ENCODE results near the gene PEA15.

The PEA15 gene

GRCh38 chr1:160209321-160210046, 4.3 kb downstream of the PEA15 start:
- TF ChIP-seq, protein P1, sequence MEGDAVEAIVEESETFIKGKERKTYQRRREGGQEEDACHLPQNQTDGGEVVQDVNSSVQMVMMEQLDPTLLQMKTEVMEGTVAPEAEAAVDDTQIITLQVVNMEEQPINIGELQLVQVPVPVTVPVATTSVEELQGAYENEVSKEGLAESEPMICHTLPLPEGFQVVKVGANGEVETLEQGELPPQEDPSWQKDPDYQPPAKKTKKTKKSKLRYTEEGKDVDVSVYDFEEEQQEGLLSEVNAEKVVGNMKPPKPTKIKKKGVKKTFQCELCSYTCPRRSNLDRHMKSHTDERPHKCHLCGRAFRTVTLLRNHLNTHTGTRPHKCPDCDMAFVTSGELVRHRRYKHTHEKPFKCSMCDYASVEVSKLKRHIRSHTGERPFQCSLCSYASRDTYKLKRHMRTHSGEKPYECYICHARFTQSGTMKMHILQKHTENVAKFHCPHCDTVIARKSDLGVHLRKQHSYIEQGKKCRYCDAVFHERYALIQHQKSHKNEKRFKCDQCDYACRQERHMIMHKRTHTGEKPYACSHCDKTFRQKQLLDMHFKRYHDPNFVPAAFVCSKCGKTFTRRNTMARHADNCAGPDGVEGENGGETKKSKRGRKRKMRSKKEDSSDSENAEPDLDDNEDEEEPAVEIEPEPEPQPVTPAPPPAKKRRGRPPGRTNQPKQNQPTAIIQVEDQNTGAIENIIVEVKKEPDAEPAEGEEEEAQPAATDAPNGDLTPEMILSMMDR (IDR thresholded peaks at IDR 0.05; ENCODE audit: control extremely low read depth, extremely low read depth, low read depth, missing control alignments): no peak
- POLR2A ChIA-PET: no interaction called here

DNA sequence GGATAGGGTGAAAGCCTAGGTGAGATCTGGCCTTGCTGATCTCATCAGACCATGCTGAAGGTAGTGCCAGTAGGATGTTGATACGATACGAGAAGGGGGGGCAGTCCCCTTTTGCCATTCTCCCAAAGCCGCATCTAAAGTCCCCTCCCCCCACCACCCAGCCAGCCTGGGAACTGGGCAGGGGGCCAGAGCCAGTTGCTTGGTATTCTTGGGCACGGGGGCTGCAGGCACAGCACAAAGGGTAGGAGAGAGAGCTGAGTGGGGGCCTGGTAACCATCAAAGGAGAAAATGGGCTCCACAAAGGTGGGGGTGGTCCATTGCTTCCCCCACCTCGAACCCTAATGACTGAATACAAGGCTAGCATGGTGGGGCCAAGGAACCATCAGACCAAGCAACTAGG, 5.4 kb downstream of the PEA15 start:
- DNase-seq (ENCODE audit: extremely low spot score): no peak
- POLR2A ChIA-PET: no interaction called here
- CTCF ChIA-PET: interaction anchor here (1.0 to 12.2 kb wide), 6 partner anchors 9 to 164 kb away, joined by 3 to 134 read pairs (median 5); partner anchors contain the start of gene CASQ1
- TF ChIP-seq, protein P1 (IDR thresholded peaks at IDR 0.05; ENCODE audit: control extremely low read depth, extremely low read depth, low read depth, missing control alignments): no peak

More at GRCh38 chr1:160209321-160210046, 4.3 kb downstream of the PEA15 start:
- CTCF ChIA-PET: interaction anchor here (0.7 to 12.2 kb wide), 6 partner anchors 10 to 109 kb away, joined by 3 to 134 read pairs (median 8); partner anchors contain the start of gene CASQ1
- no peak for DNase-seq (ENCODE audit: extremely low spot score)

DNA sequence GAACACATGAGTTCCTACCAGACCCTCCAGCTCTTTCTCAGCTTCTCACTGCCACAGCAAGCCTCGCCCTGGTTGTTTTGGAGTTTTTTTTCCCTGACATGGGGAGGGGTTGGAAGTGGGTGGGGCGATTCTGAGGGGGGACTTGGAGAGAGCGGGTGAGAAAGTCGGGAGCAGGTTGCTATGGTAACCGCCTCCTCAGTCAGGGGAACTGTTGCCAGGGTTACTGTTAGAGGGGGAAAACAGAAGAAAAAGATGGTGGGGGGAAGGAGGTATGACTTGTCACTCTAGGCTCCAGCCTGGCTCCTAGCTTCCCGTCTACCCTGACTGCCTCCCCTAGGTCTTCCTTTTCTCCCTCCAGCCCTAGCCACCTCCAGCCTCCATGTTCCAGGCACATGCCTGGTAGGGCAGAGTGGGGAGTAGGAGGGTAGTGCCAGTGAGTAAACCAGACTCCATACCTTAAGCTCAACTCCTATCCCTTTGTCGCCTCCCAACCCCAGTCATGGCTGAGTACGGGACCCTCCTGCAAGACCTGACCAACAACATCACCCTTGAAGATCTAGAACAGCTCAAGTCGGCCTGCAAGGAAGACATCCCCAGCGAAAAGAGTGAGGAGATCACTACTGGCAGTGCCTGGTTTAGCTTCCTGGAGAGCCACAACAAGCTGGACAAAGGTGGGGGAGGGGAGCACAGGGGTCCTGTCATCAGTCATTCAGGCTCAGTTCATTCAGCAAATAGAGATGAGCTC, 6.0 kb downstream of the PEA15 start:
- TF ChIP-seq, protein P1 (IDR thresholded peaks at IDR 0.05; ENCODE audit: control extremely low read depth, extremely low read depth, low read depth, missing control alignments): no peak
- POLR2A ChIA-PET: no interaction called here
- DNase-seq (ENCODE audit: extremely low spot score): no peak
- CTCF ChIA-PET: interaction anchor here (1.0 to 12.2 kb wide), 6 partner anchors 9 to 165 kb away, joined by 3 to 134 read pairs (median 5); partner anchors contain the start of gene CASQ1

DNA sequence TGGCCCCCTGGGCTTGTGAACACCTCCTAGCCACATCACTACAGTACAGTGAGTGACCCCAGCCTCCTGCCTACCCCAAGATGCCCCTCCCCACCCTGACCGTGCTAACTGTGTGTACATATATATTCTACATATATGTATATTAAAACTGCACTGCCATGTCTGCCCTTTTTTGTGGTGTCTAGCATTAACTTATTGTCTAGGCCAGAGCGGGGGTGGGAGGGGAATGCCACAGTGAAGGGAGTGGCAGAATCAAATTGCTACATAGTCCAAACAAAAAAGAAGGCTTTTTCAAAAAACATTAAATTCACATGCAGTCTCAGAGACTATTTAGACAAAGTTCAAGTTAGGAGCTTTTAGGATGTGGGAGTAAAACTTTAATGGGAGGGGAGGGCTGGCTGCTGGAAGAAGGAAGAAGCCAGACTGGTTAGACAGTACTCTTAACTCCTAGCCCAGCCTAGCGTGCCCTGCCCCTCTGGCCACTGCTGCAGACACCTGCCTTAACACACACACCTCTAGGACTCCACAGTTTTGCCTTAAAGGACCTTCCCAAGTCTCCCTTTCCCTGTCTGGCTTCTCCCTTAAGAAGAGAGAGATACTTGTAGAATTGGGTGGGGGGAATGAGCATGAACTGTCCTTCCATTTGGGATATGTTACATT, 9.4 kb downstream of the PEA15 start:
- TF ChIP-seq, protein P1 (IDR thresholded peaks at IDR 0.05; ENCODE audit: control extremely low read depth, extremely low read depth, low read depth, missing control alignments): no peak
- DNase-seq (ENCODE audit: extremely low spot score): no peak
- POLR2A ChIA-PET: no interaction called here
- CTCF ChIA-PET: interaction anchor here (1.4 kb wide), 1 partner anchor 9 kb away, joined by 3 read pairs; the partner anchor contains the start of gene PEA15

- no peak for DNase-seq (ENCODE audit: extremely low spot score)
- CTCF ChIA-PET: interaction anchor here (1.3 kb wide), 1 partner anchor 25 kb away, joined by 3 read pairs; no protein-coding TSS in a partner anchor
- TF ChIP-seq, protein P1 (IDR thresholded peaks at IDR 0.05; ENCODE audit: control extremely low read depth, extremely low read depth, low read depth, missing control alignments): no peak
- POLR2A ChIA-PET: no interaction called here
These were observed 11.1 kb downstream of the PEA15 start for GRCh38 chr1:160216301-160216700.

GRCh38 chr1:160217481-160218051, 12.4 kb downstream of the PEA15 start:
- POLR2A ChIA-PET: no interaction called here
- CTCF ChIA-PET: interaction anchor here (1.4 to 1.9 kb wide), 2 partner anchors 25 to 75 kb away, joined by 3 to 9 read pairs; no protein-coding TSS in a partner anchor
- TF ChIP-seq, protein P1 (IDR thresholded peaks at IDR 0.05; ENCODE audit: control extremely low read depth, extremely low read depth, low read depth, missing control alignments): no peak
- DNase-seq (ENCODE audit: extremely low spot score): no peak

All from GM10248 (cell line).